Thoracic aorta endothelial cell (primary cell): Measurements from ENCODE around the gene AK9. TPM values are rescaled to one million over a fixed set of nuclear protein-coding genes. Genes with fewer than 3 reads are reported as not detected.

Experiments used
- total RNA-seq: library from RNA; depleted of rRNA; stranded (reverse); fragments of >200 nt; gene quantifications from 2 replicates; pipeline ENCODE4 v1.2.3, GENCODE V29; 2012

Gene AK9
- 7.3 and 10.2 TPM in 2 replicates for total RNA-seq

GRCh38 chr6:109690737-109691621, at the start of gene AK9, which contains the start of gene FIG4:
Gene AK9 (minus strand): TSS chr6:109691202. CDS start chr6:109675745, 15,457 bp downstream.
Gene FIG4 (plus strand): TSS chr6:109691296. CDS start chr6:109691436, 140 bp downstream.

GRCh38 chr6:109482905-109483734, 207.9 kb downstream of the AK9 start, which contains the start of gene ZBTB24:
Gene ZBTB24 (minus strand): TSS chr6:109483219. CDS start chr6:109482026, 1,193 bp downstream.

GRCh38 chr6:109455437-109456110, 235.4 kb downstream of the AK9 start, which contains the start of gene MICAL1:
Gene MICAL1 (minus strand): TSS chr6:109455772. CDS start chr6:109454196, 1,576 bp downstream.

Other genes starting within 250 kb of the AK9 start
- gene MICAL1, start 235.4 kb downstream of the AK9 start, total RNA-seq: 27.9 and 32.2 TPM in 2 replicates
- gene ZBTB24, start 208.0 kb downstream of the AK9 start, total RNA-seq: 9.3 and 12.3 TPM in 2 replicates
- gene FIG4, start 94 bp upstream of the AK9 start, total RNA-seq: 18.1 and 18.6 TPM in 2 replicates